Endothelial cell of umbilical vein (primary cell): ENCODE data around the gene SLC12A7. TPM values are rescaled to one million over a fixed set of nuclear protein-coding genes. Genes with fewer than 3 reads are reported as not detected.

Experiments
- BruUV-seq: library from RNA; stranded (reverse); fragments of 400-500 nt; replicated peaks from 2 replicates; lab custom pipeline; 2021; lab: Mats Ljungman, UMichigan
- CTCF ChIA-PET: fragments of 300-600, 350-600 bp; sonication (Branson Sonifier 250); formaldehyde crosslinking; loops from one replicate; lab custom pipeline; 2021; ENCODE audit warnings: antibody characterized with exemption, inconsistent platforms; lab: Charles Lee
- POLR2A ChIA-PET: fragments of 300-600, 350-600 bp; sonication (Branson Sonifier 250); formaldehyde crosslinking; loops from one replicate; lab custom pipeline; 2021; ENCODE audit warnings: antibody characterized with exemption, inconsistent platforms; lab: Charles Lee
- DNase-seq: peaks from one replicate; pipeline ENCODE4 v3.0.0-alpha.2; 2011; ENCODE audit warnings: low read depth, low spot score
- FAIRE-seq: peaks from 2 replicates; lab custom pipeline; 2011; peaks lifted over from hg19 to GRCh38; lab: Jason Lieb, UNC
- H2AFZ ChIP-seq: 2 replicates; pipeline ENCODE4 v1.6.0; 2012; ENCODE audit warnings: low read depth, low read length, control low read depth, inconsistent platforms
- H3K27ac ChIP-seq: 2 replicates; pipeline ENCODE4 v1.5.1; 2011; ENCODE audit warnings: low read depth, mild to moderate bottlenecking, control low read depth, low read length, moderate library complexity; ENCODE audit not compliant: insufficient read depth
- H3K27me3 ChIP-seq, 2 experiments: 2 replicates each; pipeline versions ENCODE4 v1.6.0 to v1.6.1; 2011; ENCODE audit warnings: low read length in 2 of 2, mixed read lengths in 1 of 2; ENCODE audit not compliant: control insufficient read depth in 2 of 2, insufficient read depth in 2 of 2
- H3K36me3 ChIP-seq, 2 experiments: 2 replicates in 1 of 2; 3 replicates in 1 of 2; pipeline ENCODE4 v1.5.1; 2011; ENCODE audit warnings: low read length in 2 of 2, mild to moderate bottlenecking in 1 of 2, moderate library complexity in 1 of 2; ENCODE audit not compliant: control insufficient read depth in 2 of 2, insufficient read depth in 2 of 2; ENCODE audit errors: extremely low read depth in 1 of 2
- H3K4me1 ChIP-seq: 3 replicates; pipeline ENCODE4 v1.5.1; 2011; ENCODE audit warnings: mild to moderate bottlenecking, low read length; ENCODE audit not compliant: control insufficient read depth, insufficient read depth; ENCODE audit errors: extremely low read depth
- H3K4me2 ChIP-seq: 2 replicates; pipeline ENCODE4 v1.6.1; 2011; ENCODE audit warnings: low read length, control low read depth, mixed read lengths; ENCODE audit not compliant: insufficient read depth
- H3K4me3 ChIP-seq, 3 experiments: fragments of 200-600 bp in 1 of 3; sonication (generic), shearing (Covaris generic) in 1 of 3; replicated peaks in 1 of 3; 2 replicates each; pipeline ENCODE4 v1.5.1; 2011 to 2016; ENCODE audit warnings: control low read depth in 3 of 3, low read length in 3 of 3, mild to moderate bottlenecking in 2 of 3, inconsistent platforms in 1 of 3, low read depth in 1 of 3, moderate library complexity in 1 of 3; ENCODE audit not compliant: insufficient read depth in 1 of 3
- H3K79me2 ChIP-seq: 2 replicates; pipeline ENCODE4 v1.6.0; 2012; ENCODE audit warnings: low read length, inconsistent platforms; ENCODE audit not compliant: control insufficient read depth, insufficient read depth
- H3K9ac ChIP-seq: replicated peaks from 2 replicates; pipeline ENCODE3; 2011; ENCODE audit warnings: low read length, control low read depth; ENCODE audit not compliant: insufficient read depth; ENCODE audit errors: extremely low read depth
- H3K9me1 ChIP-seq: replicated peaks from 3 replicates; pipeline ENCODE4 v1.6.0; 2011; ENCODE audit warnings: mild to moderate bottlenecking, low read length; ENCODE audit not compliant: control insufficient read depth, insufficient read depth; ENCODE audit errors: extremely low read depth
- H3K9me3 ChIP-seq: replicated peaks from 2 replicates; pipeline ENCODE4 v1.5.1; 2012; ENCODE audit warnings: low read length, inconsistent platforms; ENCODE audit not compliant: control insufficient read depth, insufficient read depth
- H4K20me1 ChIP-seq: replicated peaks from 2 replicates; pipeline ENCODE3; 2011; ENCODE audit warnings: mild to moderate bottlenecking, low read length; ENCODE audit not compliant: control insufficient read depth, insufficient read depth; ENCODE audit errors: extremely low read depth
- CTCF ChIP-seq, 2 donors: IDR thresholded peaks; 1 replicate in 1 of 2; 2 replicates in 1 of 2; pipeline ENCODE4 v1.5.1; 2011; ENCODE audit warnings: low read length in 2 of 2, mild to moderate bottlenecking in 2 of 2, moderate library complexity in 2 of 2, control low read depth in 1 of 2, inconsistent platforms in 1 of 2, low read depth in 1 of 2; ENCODE audit not compliant: insufficient read depth in 1 of 2; ENCODE audit errors: extremely low read depth in 1 of 2
- EZH2 ChIP-seq: IDR thresholded peaks from 2 replicates; pipeline ENCODE4 v1.6.1; 2012; ENCODE audit warnings: borderline replicate concordance, low read depth, mild to moderate bottlenecking, moderate library complexity, low read length, inconsistent platforms; ENCODE audit not compliant: severe bottlenecking
- FOS ChIP-seq: IDR thresholded peaks from 2 replicates; pipeline ENCODE4 v1.6.1; 2011; ENCODE audit warnings: mild to moderate bottlenecking, low read length, moderate library complexity, borderline replicate concordance; ENCODE audit not compliant: insufficient read depth
- GATA2 ChIP-seq: IDR thresholded peaks from 2 replicates; pipeline ENCODE4 v1.7.0; 2011; ENCODE audit warnings: low read depth, mild to moderate bottlenecking, moderate library complexity, mixed read lengths, low read length; ENCODE audit not compliant: insufficient read length, insufficient read depth
- JUN ChIP-seq: IDR thresholded peaks from 2 replicates; pipeline ENCODE4 v1.6.1; 2011; ENCODE audit warnings: borderline replicate concordance, low read depth; ENCODE audit not compliant: insufficient read length, insufficient read depth
- MAX ChIP-seq: IDR thresholded peaks from 2 replicates; pipeline ENCODE4 v1.6.1; 2011; ENCODE audit not compliant: insufficient read depth, insufficient read length
- MYC ChIP-seq: IDR thresholded peaks from one replicate; pipeline ENCODE4 v1.6.1; 2011; ENCODE audit warnings: mild to moderate bottlenecking, low read depth, low read length
- POLR2A ChIP-seq: IDR thresholded peaks from 2 replicates; pipeline ENCODE4 v1.6.1; 2012; ENCODE audit warnings: low read depth, mild to moderate bottlenecking, control low read depth, low read length
- POLR2AphosphoS5 ChIP-seq: IDR thresholded peaks from 2 replicates; pipeline ENCODE4 v1.6.1; 2012; ENCODE audit warnings: low read depth, mild to moderate bottlenecking, control low read depth, low read length, moderate library complexity; ENCODE audit not compliant: insufficient read depth
- dilution Hi-C: fragments of 300-500 bp; cut with MboI; formaldehyde crosslinking; loops from one replicate; pipeline ENCODE4 v1.15.0; 2019; ENCODE audit warnings: low sequenced_read_pairs; ENCODE audit not compliant: extremely low pct_ligation_motif_present
- intact Hi-C: fragments of 100-400 bp; cut with micrococcal nuclease; formaldehyde crosslinking; loops from one replicate; pipeline ENCODE4 v1.10.0; 2022
- polyA plus RNA-seq, 4 experiments: library from polyadenylated mRNA; depleted of rRNA in 3 of 4; stranded (reverse) in 3 of 4; unstranded in 1 of 4; fragments of >200 nt; gene quantifications; 2 replicates each; pipeline versions ENCODE4 v1.2.1 to v1.2.3, GENCODE V29; 2011 to 2012; ENCODE audit warnings: missing spikeins in 1 of 4
- total RNA-seq: library from RNA; stranded (reverse); gene quantifications from 2 replicates; pipeline ENCODE4 v1.2.3, GENCODE V29; 2021

Gene SLC12A7
- total and polyA plus RNA-seq, 2 donors (not counting 3 experiments of a cell fraction or from before 2014, with no cell fraction given) = 16.4 to 38.8 TPM

- Histone ChIP-seq H3K27me3 (no peaks in the 10 kb centered on the region), H3K9ac (no peak overlapping the region), H2AFZ (no peak overlapping the region), H3K4me2 (no peak overlapping the region), H3K9me1 (no peaks in the 10 kb centered on the region), H3K79me2 (no peaks in the 10 kb centered on the region), H3K36me3 (no peaks in the 10 kb centered on the region), H3K27ac (no peak overlapping the region), H3K4me1 (no peaks in the 10 kb centered on the region), H3K9me3 (no peaks in the 10 kb centered on the region), H4K20me1 (no peaks in the 10 kb centered on the region), H3K4me3 (no peak overlapping the region)
- no peak for DNase-seq
- ChIA-PET CTCF (no interaction called here), POLR2A (no interaction called here)
- intact Hi-C loops (no loop called here), dilution Hi-C loops (no loop called here)
- no peak for FAIRE-seq
- no peak for TF ChIP-seq MYC
- TF ChIP-seq POLR2AphosphoS5 = no peak
- no peak for TF ChIP-seq EZH2
- no peak for TF ChIP-seq CTCF (IDR thresholded peaks at IDR 0.05; ENCODE audit: extremely low read depth in 1 of 2, insufficient read depth in 1 of 2, low read depth in 1 of 2, low read length in 2 of 2)
- no peak for TF ChIP-seq POLR2A
- no peak for TF ChIP-seq GATA2
- TF ChIP-seq MAX = no peak
- TF ChIP-seq JUN = no peak
- TF ChIP-seq FOS = no peak
- no TSS peak for BruUV-seq
These were observed 81.8 kb downstream of the SLC12A7 start for GRCh38 chr5:1029945-1030625.
